Measurements from ENCODE around the gene SFXN3. TPM values are rescaled to one million over a fixed set of nuclear protein-coding genes. Genes with fewer than 3 reads are reported as not detected.

Gene SFXN3
- total RNA-seq, 6 experiments from 2014 or later = 44.1 to 57.4 (median 50.5) TPM

DNA sequence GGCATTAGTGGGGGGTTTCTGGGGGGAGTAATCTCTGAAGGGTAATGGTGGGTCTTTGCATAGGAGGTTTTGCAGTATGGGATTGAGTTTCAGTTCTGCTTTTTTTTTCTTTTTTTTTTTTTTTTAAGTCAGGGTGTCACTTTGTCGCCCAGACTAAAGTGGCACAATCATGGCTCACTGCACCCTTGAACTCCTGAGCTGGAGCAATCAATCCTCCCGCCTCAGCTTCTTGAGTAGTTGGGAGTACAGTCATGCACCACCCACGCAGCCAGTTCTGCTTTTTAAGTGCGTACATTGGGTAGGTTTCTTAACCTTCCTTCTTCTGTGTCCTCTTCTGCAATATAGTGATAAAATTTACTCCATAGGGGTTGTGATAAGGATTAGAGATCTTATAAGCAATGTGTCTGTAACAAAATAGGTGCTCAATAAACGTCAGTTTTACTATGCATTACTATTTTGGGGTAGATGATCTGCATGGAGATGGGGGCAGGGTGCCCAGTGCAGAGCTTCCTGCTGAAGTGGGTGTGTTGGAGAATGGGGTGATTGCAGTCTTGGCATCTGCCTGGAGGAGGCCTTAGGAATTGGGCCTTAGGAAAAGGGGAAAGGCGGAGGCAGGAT lies 40.3 kb downstream of the SFXN3 start:
- DNase-seq = no peak
- Mint-ChIP-seq H3K27ac (no peak overlapping the region), H3K27me3 (ENCODE audit: insufficient read depth) (peaks cover 39% of the 10 kb centered on the region)

DNA sequence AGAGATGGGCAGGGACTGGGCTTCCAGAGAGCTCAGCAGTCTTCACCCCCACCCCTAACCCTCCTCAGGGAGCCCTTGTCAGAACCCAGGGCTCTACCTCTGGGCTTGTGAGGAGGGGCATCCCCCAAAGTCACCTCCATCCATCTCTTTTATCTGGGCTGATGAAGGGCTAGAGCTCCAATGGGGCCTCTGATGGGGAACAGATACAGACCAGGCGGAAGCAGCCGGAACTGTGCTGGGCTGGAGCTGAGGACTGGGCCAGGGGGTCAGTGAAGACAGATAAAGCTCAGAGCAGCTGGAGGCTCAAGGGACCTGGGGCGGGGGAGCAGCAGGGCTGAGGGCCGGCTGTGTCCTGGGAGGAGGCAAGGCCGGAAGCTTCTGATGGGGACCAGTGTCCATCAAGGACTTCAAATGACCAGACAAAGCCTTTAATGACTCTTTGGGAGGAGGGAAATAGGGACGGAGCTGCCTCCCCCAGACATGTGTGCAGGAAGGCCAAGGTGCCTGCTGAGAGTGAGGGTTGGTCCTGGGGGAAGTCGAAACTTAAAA lies 40.9 kb downstream of the SFXN3 start:
- no peaks in the 10 kb centered on the region for H3K9me3 Mint-ChIP-seq
- DNase-seq = no peak
- peaks cover 41% of the 10 kb centered on the region for H3K27me3 Mint-ChIP-seq (ENCODE audit: insufficient read depth)
- no peak overlapping the region for H3K27ac Mint-ChIP-seq
- no peak overlapping the region for H3K4me3 Mint-ChIP-seq
- peaks cover 15% of the 10 kb centered on the region for H3K4me1 Mint-ChIP-seq (ENCODE audit: low read depth)
- TF ChIP-seq, protein P1, sequence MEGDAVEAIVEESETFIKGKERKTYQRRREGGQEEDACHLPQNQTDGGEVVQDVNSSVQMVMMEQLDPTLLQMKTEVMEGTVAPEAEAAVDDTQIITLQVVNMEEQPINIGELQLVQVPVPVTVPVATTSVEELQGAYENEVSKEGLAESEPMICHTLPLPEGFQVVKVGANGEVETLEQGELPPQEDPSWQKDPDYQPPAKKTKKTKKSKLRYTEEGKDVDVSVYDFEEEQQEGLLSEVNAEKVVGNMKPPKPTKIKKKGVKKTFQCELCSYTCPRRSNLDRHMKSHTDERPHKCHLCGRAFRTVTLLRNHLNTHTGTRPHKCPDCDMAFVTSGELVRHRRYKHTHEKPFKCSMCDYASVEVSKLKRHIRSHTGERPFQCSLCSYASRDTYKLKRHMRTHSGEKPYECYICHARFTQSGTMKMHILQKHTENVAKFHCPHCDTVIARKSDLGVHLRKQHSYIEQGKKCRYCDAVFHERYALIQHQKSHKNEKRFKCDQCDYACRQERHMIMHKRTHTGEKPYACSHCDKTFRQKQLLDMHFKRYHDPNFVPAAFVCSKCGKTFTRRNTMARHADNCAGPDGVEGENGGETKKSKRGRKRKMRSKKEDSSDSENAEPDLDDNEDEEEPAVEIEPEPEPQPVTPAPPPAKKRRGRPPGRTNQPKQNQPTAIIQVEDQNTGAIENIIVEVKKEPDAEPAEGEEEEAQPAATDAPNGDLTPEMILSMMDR (IDR thresholded peaks at IDR 0.05) = no peak
- no peaks in the 10 kb centered on the region for H3K36me3 Mint-ChIP-seq (ENCODE audit: low read depth)

More for the DNA sequence above, 40.3 kb downstream of the SFXN3 start:
- H3K36me3 Mint-ChIP-seq (ENCODE audit: low read depth) = no peaks in the 10 kb centered on the region
- H3K9me3 Mint-ChIP-seq = no peaks in the 10 kb centered on the region
- H3K4me1 Mint-ChIP-seq (ENCODE audit: low read depth) = peaks cover 15% of the 10 kb centered on the region
- TF ChIP-seq, protein P1 (IDR thresholded peaks at IDR 0.05) = no peak
- H3K4me3 Mint-ChIP-seq = no peak overlapping the region

DNA sequence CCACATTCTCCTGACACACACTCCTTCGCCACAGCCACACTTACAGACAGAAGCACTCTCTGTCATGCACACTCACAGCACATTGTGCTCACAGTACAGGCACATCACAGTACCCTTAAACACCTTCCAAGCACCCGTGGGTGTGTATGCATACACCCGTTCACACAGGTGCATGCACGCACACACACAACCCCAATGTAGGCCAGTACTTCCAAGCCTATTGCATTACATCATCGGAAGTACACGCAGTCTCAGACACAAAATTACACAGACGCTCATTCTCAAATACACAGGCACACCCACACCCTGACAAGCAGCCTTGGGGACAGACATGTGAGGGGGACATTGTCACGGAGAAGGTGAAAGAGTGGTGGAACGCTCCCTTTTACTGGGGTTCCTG lies 41.9 kb downstream of the SFXN3 start:
- Mint-ChIP-seq H3K4me3 (no peak overlapping the region), H3K36me3 (ENCODE audit: low read depth) (no peaks in the 10 kb centered on the region), H3K27ac (no peak overlapping the region), H3K4me1 (ENCODE audit: low read depth) (peaks cover 15% of the 10 kb centered on the region), H3K9me3 (no peaks in the 10 kb centered on the region), H3K27me3 (ENCODE audit: insufficient read depth) (peaks cover 43% of the 10 kb centered on the region)
- no peak for DNase-seq
- TF ChIP-seq, protein P1 (IDR thresholded peaks at IDR 0.05) = no peak

DNA sequence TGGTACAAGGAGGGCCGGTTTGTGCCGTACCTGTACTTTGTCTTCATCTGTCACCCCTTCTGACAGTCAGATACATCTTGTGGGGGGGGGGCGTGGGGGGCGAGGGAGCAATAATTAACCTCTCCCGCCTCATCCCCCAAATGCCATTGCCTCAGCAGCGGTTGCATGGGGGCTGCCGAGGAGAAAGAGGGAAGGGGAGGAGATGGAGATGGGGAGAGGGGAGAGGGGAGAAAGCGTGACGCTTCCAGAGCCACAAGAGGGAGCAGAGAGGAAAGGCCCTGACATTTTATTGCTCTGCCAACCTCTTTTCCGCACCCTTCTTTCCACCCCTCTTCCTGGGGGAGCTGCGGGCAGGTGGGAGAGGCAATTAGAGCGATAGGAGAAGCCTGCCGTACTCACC lies 42.6 kb downstream of the SFXN3 start:
- Mint-ChIP-seq H3K9me3 (no peaks in the 10 kb centered on the region), H3K4me1 (ENCODE audit: low read depth) (peaks cover 15% of the 10 kb centered on the region), H3K36me3 (ENCODE audit: low read depth) (no peaks in the 10 kb centered on the region), H3K27me3 (ENCODE audit: insufficient read depth) (peaks cover 43% of the 10 kb centered on the region), H3K4me3 (no peak overlapping the region), H3K27ac (no peak overlapping the region)
- TF ChIP-seq, protein P1 (IDR thresholded peaks at IDR 0.05) = no peak
- DNase-seq = no peak

DNA sequence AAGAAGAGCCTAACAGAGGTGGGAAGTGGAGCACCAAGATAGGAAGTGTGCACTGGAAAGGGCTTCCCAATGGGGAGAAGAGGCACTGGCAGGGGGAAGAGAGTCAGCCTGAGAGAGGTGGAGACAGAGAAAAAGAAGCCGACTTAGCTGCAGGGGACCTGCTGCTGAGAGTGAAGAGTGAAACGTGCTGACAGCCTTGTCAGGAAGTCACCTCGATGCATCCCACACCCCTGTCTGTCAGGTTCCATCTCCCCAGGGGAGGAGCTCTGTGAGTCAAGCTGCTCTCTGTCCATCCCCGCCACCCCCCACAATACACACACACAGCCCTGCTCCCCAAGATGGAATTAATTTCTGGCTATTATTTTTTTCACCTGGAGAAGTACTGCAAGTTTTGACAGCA lies 44.7 kb downstream of the SFXN3 start:
- H3K36me3 Mint-ChIP-seq (ENCODE audit: low read depth) = no peaks in the 10 kb centered on the region
- H3K27ac Mint-ChIP-seq = no peak overlapping the region
- TF ChIP-seq, protein P1 (IDR thresholded peaks at IDR 0.05) = no peak
- peaks cover 44% of the 10 kb centered on the region for H3K27me3 Mint-ChIP-seq (ENCODE audit: insufficient read depth)
- H3K9me3 Mint-ChIP-seq = no peaks in the 10 kb centered on the region
- H3K4me1 Mint-ChIP-seq (ENCODE audit: low read depth) = peaks cover 15% of the 10 kb centered on the region
- no peak for DNase-seq
- H3K4me3 Mint-ChIP-seq = no peak overlapping the region

All from HFFc6 (cell line).